CD14-positive monocyte (primary cell): ENCODE data around the gene COMT. TPM values are rescaled to one million over a fixed set of nuclear protein-coding genes. Genes with fewer than 3 reads are reported as not detected.
A peak's percentile ranks its signal among the peaks of the same experiment; 100 is the strongest.

Experiments
- DNase-seq, 3 donors: peaks; one replicate each; pipeline ENCODE4 v3.0.0-alpha.2; 2011 to 2022
- H2AFZ ChIP-seq: 2 replicates; pipeline ENCODE4 v1.6.0; 2012; ENCODE audit warnings: mild to moderate bottlenecking, low read depth, low read length, inconsistent platforms; ENCODE audit not compliant: insufficient read depth, poor library complexity, severe bottlenecking
- H3K27ac ChIP-seq, 2 donors: 1 replicate in 1 of 2; 2 replicates in 1 of 2; pipeline ENCODE4 v1.5.1; 2012 to 2013; ENCODE audit warnings: low read length in 2 of 2, control low read depth in 1 of 2, inconsistent platforms in 1 of 2, low read depth in 1 of 2, mild to moderate bottlenecking in 1 of 2
- H3K27me3 ChIP-seq, 2 donors: one replicate each; pipeline versions ENCODE4 v1.6.0 to v1.6.1; 2011 to 2013; ENCODE audit warnings: low read length in 2 of 2; ENCODE audit not compliant: control insufficient read depth in 2 of 2, insufficient read depth in 2 of 2
- H3K36me3 ChIP-seq, 2 donors: replicated peaks in 1 of 2; 1 replicate in 1 of 2; 2 replicates in 1 of 2; pipeline versions ENCODE4 v1.5.1 to v1.6.1; 2012 to 2013; ENCODE audit warnings: low read length in 2 of 2, control low read depth in 1 of 2, inconsistent platforms in 1 of 2, mild to moderate bottlenecking in 1 of 2; ENCODE audit not compliant: insufficient read depth in 2 of 2, control insufficient read depth in 1 of 2
- H3K4me1 ChIP-seq, 2 donors: 1 replicate in 1 of 2; 2 replicates in 1 of 2; pipeline versions ENCODE4 v1.5.1 to v1.6.1; 2012 to 2013; ENCODE audit warnings: low read length in 2 of 2, control low read depth in 1 of 2, inconsistent platforms in 1 of 2, mild to moderate bottlenecking in 1 of 2, moderate library complexity in 1 of 2; ENCODE audit not compliant: insufficient read depth in 2 of 2, control insufficient read depth in 1 of 2
- H3K4me2 ChIP-seq: replicated peaks from 2 replicates; pipeline ENCODE3; 2012; ENCODE audit warnings: low read length, moderate library complexity, mild to moderate bottlenecking; ENCODE audit not compliant: poor library complexity, severe bottlenecking; ENCODE audit errors: extremely low read depth
- H3K4me3 ChIP-seq, 3 experiments: fragments of 200-600 bp in 1 of 3; sonication (generic) in 1 of 3; replicated peaks in 1 of 3; 1 replicate in 2 of 3; 2 replicates in 1 of 3; pipeline ENCODE4 v1.5.1; 2011 to 2013; ENCODE audit warnings: low read length in 3 of 3, mild to moderate bottlenecking in 3 of 3, control low read depth in 2 of 3, low read depth in 2 of 3, inconsistent platforms in 1 of 3, moderate library complexity in 1 of 3
- H3K79me2 ChIP-seq: 2 replicates; pipeline ENCODE4 v1.6.0; 2012; ENCODE audit warnings: mild to moderate bottlenecking, control low read depth, inconsistent platforms, low read length, moderate library complexity; ENCODE audit not compliant: insufficient read depth
- H3K9ac ChIP-seq: 2 replicates; pipeline ENCODE4 v1.6.0; 2017; ENCODE audit warnings: low read length, mild to moderate bottlenecking; ENCODE audit not compliant: insufficient read depth, poor library complexity, severe bottlenecking
- H3K9me3 ChIP-seq, 2 donors: replicated peaks in 1 of 2; 1 replicate in 1 of 2; 2 replicates in 1 of 2; pipeline versions ENCODE4 v1.5.1 to v1.6.1; 2012 to 2013; ENCODE audit warnings: low read length in 2 of 2, control low read depth in 1 of 2; ENCODE audit not compliant: control insufficient read depth in 1 of 2, insufficient read depth in 1 of 2
- H4K20me1 ChIP-seq: 2 replicates; pipeline ENCODE4 v1.6.0; 2012; ENCODE audit warnings: mild to moderate bottlenecking, low read length, control low read depth, moderate library complexity; ENCODE audit not compliant: insufficient read depth
- H3K27ac Mint-ChIP-seq, 7 donors: one replicate each; pipeline ENCODE4 v1.8.0; 2020; ENCODE audit warnings: mild to moderate bottlenecking in 7 of 7, mixed read lengths in 7 of 7, moderate library complexity in 6 of 7, inconsistent platforms in 2 of 7
- H3K27me3 Mint-ChIP-seq, 3 donors: one replicate each; pipeline ENCODE4 v1.8.0; 2021 to 2022; ENCODE audit warnings: low read depth in 3 of 3, mild to moderate bottlenecking in 3 of 3, mixed read lengths in 3 of 3, moderate library complexity in 3 of 3, inconsistent platforms in 1 of 3
- H3K36me3 Mint-ChIP-seq, 2 donors: one replicate each; pipeline ENCODE4 v1.8.0; 2020; ENCODE audit warnings: mixed read lengths in 2 of 2, inconsistent platforms in 1 of 2, mild to moderate bottlenecking in 1 of 2
- H3K4me1 Mint-ChIP-seq: one replicate; pipeline ENCODE4 v1.8.0; 2020; ENCODE audit warnings: mild to moderate bottlenecking, mixed read lengths
- H3K4me3 Mint-ChIP-seq, 2 donors: one replicate each; pipeline ENCODE4 v1.8.0; 2020; ENCODE audit warnings: mild to moderate bottlenecking in 2 of 2, mixed read lengths in 2 of 2, moderate library complexity in 1 of 2
- H3K9me3 Mint-ChIP-seq, 7 donors: one replicate each; pipeline ENCODE4 v1.8.0; 2020 to 2022; ENCODE audit warnings: mixed read lengths in 7 of 7, mild to moderate bottlenecking in 6 of 7, moderate library complexity in 6 of 7, inconsistent platforms in 2 of 7
- CTCF ChIP-seq: fragments of 200-600 bp; IDR thresholded peaks from one replicate; pipeline ENCODE4 v1.8.0; 2022; ENCODE audit warnings: antibody characterized with exemption, mild to moderate bottlenecking
- WGBS: methylation state at CpG from one replicate; pipeline ENCODE4 v1.1.5; 2013; ENCODE audit warnings: missing lambda C conversion rate; ENCODE audit not compliant: insufficient coverage; 5-methylcytosine and 5-hydroxymethylcytosine counted together
- intact Hi-C, 2 donors: fragments of 100-400 bp; cut with micrococcal nuclease; formaldehyde crosslinking; loops; one replicate each; pipeline versions ENCODE4 v1.15.0 to v1.15.1; 2023
- polyA plus RNA-seq, 3 donors: library from polyadenylated mRNA; depleted of rRNA in 1 of 3; unstranded in 2 of 3; stranded (reverse) in 1 of 3; fragments of 300-500 nt in 2 of 3; fragments of >200 nt in 1 of 3; fragmentation: Illumina TruSeq in 2 of 3; gene quantifications; 1 replicate in 2 of 3; 2 replicates in 1 of 3; pipeline ENCODE4 v1.2.3, GENCODE V29; 2012 to 2021

COMT gene
- polyA plus RNA-seq, 3 donors: 314 to 400 (median 329) TPM

DNA sequence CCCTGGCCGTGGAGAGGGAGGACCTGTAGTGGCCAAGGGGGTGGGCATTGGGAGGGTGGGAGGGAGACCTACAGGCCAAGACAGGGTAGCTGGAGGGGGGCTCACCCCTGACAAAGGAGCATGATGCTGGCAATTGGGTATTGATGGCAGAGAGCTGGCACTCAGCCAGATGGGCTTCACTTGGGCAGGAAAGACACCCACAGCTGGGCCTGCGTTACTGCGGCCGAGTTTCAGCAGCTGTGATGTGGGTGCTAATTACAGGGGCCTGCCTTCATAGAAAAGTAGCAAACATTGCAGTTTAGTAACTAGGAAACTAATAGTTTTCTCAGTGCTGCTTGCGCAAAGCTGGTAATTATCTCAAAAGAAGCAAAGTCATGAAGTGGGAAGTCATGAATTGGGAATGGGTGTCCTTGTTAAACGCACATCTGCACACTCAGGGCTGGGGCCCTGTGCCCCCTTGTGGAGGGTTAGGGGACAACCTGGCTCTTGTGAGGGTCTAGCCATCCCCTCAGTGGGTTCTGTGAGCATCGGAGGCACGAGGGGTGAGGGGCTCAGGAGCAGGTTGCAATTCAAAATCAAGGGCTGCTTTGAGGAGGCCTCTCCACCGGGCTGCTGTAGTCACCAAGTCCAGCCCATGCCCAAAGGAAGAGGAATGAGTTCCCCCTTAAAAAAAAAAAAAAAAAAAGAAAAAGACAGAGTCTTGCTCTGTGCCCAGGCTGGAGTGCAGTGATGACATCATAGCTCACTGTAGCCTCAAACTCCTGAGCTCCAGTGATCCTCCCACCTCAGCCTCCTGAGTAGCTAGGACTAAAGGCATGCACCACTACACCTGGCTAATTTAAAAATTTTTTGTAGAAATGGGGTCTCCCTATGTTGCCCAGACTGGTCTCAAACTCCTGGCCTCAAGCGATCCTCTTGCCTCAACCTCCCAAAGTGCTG is 24.5 kb downstream of the COMT start:
- WGBS: 62% methylated on average over 8 of the region's 10 CpGs
- no peak overlapping the region for H2AFZ ChIP-seq
- Mint-ChIP-seq H3K4me1 (peaks cover 8% of the 10 kb centered on the region), H3K27me3 (peaks cover 0 to 3% (median 3%) of the 10 kb centered on the region in 3 donors), H3K9me3 (no peaks in the 10 kb centered on the region), H3K27ac (peak overlapping the region in 2 of 7 donors; percentile 6 to 43), H3K4me3 (no peak overlapping the region), H3K36me3 (peaks cover 42 to 77% of the 10 kb centered on the region in 2 donors)
- peaks cover 61 to 74% of the 10 kb centered on the region in 2 donors for H3K36me3 ChIP-seq
- no peaks in the 10 kb centered on the region for H3K4me1 ChIP-seq
- no peak for DNase-seq
- H3K79me2 ChIP-seq: no peaks in the 10 kb centered on the region
- H3K4me2 ChIP-seq: no peak overlapping the region
- TF ChIP-seq CTCF: peak; percentile 18
- H3K9me3 ChIP-seq: no peaks in the 10 kb centered on the region
- H3K27ac ChIP-seq: peak overlapping the region in 1 of 2 donors; percentile 31
- H3K9ac ChIP-seq: no peak overlapping the region
- no peak overlapping the region for H3K4me3 ChIP-seq
- intact Hi-C loops: no loop called here
- H4K20me1 ChIP-seq: peaks cover 53% of the 10 kb centered on the region
- no peaks in the 10 kb centered on the region for H3K27me3 ChIP-seq

- WGBS: 92% methylated on average over 15 of the region's 20 CpGs
- Histone ChIP-seq H3K79me2 (no peaks in the 10 kb centered on the region), H3K27ac (no peak overlapping the region), H3K4me1 (no peaks in the 10 kb centered on the region), H3K4me3 (no peak overlapping the region), H4K20me1 (peaks cover 42% of the 10 kb centered on the region), H3K27me3 (no peaks in the 10 kb centered on the region), H3K36me3 (peaks cover 54 to 64% of the 10 kb centered on the region in 2 donors), H2AFZ (no peak overlapping the region), H3K4me2 (no peak overlapping the region), H3K9me3 (no peaks in the 10 kb centered on the region), H3K9ac (no peak overlapping the region)
- intact Hi-C loops: no loop called here
- no peak for TF ChIP-seq CTCF
- H3K27me3 Mint-ChIP-seq: peaks cover 0 to 3% (median 2%) of the 10 kb centered on the region in 3 donors
- no peak for DNase-seq
- no peaks in the 10 kb centered on the region for H3K9me3 Mint-ChIP-seq
- H3K4me1 Mint-ChIP-seq: peaks cover 8% of the 10 kb centered on the region
- peak overlapping the region in 3 of 7 donors; percentile 1 to 43 (median 26) for H3K27ac Mint-ChIP-seq
- H3K36me3 Mint-ChIP-seq: peaks cover 41 to 69% of the 10 kb centered on the region in 2 donors
- no peak overlapping the region for H3K4me3 Mint-ChIP-seq
These were observed 25.6 kb downstream of the COMT start for GRCh38 chr22:19966908-19967750.
